ENCODE data around the gene PHRF1. TPM values are rescaled to one million over a fixed set of nuclear protein-coding genes. Genes with fewer than 3 reads are reported as not detected.
A peak's percentile ranks its signal among the peaks of the same experiment; 100 is the strongest.

The PHRF1 gene
- total and polyA plus RNA-seq, 2 donors (not counting 3 experiments of a cell fraction or from before 2014, with no cell fraction given), result 14.2 to 39.4 TPM

DNA sequence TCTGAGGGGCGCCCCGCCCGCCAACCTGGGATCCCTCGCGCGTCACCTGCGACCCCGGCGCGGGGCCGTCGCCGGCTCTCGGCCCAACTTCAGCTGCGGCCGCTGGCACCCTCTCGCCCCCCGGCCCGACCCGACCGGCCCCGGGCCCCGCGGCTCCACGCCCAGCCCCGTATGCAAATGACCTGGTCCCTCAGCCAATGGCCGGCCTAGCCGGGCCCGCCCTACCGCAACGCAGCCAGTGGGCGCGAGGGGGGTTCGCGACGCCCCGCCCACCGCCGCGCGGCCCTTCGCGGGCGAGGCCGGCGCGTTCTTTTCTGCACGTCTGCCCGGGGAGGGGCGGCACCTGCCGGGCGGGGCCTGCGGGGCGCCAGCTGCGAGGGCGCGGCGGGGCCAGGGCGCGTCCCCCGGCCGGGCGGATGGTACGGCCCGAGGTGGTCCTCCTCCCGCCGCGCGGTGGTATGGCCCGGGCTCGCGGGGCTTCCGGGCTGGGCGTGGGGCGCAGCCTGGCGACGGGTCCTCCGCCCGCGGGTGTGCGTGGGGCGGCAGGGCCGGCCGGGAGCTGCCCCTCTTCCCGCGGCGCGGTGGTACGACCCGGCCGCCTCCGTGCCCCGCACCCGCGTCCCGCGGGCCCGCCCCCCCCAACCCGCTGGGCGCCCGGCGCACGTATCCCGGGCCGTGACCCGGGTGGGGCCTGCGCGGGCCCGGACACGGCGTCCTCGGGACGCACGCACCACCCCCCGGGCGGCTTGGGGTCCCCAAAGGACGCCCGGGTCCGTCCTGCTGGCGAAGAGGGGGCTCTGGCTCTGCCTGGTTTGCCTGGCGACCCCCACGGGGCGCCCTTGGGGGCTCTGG, 7.7 kb upstream of the PHRF1 start:
- Histone ChIP-seq H3K36me3 (ENCODE audit: control insufficient read depth in 2 of 2, extremely low read depth in 1 of 2, insufficient read depth in 2 of 2, low read length in 2 of 2) (peaks cover 0 to 2% of the 10 kb centered on the region in 2 experiments), H3K27ac (ENCODE audit: insufficient read depth, low read depth, low read length) (peak overlapping the region; percentile 32), H3K4me1 (ENCODE audit: control insufficient read depth, extremely low read depth, insufficient read depth, low read length) (peaks cover 11% of the 10 kb centered on the region), H3K4me3 (replicated peaks in 1 of 3; ENCODE audit: insufficient read depth in 1 of 3, low read depth in 1 of 3, low read length in 3 of 3) (peak overlapping the region; percentile 53 to 62 (median 60)), H4K20me1 (replicated peaks; ENCODE audit: control insufficient read depth, extremely low read depth, insufficient read depth, low read length) (no peaks in the 10 kb centered on the region), H3K9me3 (replicated peaks; ENCODE audit: control insufficient read depth, insufficient read depth, low read length) (no peaks in the 10 kb centered on the region), H3K27me3 (ENCODE audit: control insufficient read depth in 2 of 2, insufficient read depth in 2 of 2, low read length in 2 of 2) (no peaks in the 10 kb centered on the region), H3K9ac (replicated peaks; ENCODE audit: extremely low read depth, insufficient read depth, low read length) (peak overlapping the region; percentile 71), H2AFZ (ENCODE audit: low read depth, low read length) (peak overlapping the region; percentile 85), H3K79me2 (ENCODE audit: control insufficient read depth, insufficient read depth, low read length) (no peaks in the 10 kb centered on the region), H3K9me1 (replicated peaks; ENCODE audit: control insufficient read depth, extremely low read depth, insufficient read depth, low read length) (no peaks in the 10 kb centered on the region), H3K4me2 (ENCODE audit: insufficient read depth, low read length) (peak overlapping the region; percentile 71)
- dilution Hi-C loops (cut with MboI; ENCODE audit: extremely low pct_ligation_motif_present, low sequenced_read_pairs), result no loop called here
- peak; percentile 92 for FAIRE-seq
- intact Hi-C loops (cut with micrococcal nuclease), result no loop called here
- TSS peak; percentile 52 for BruUV-seq (replicated peaks)
- TF ChIP-seq, protein P1, sequence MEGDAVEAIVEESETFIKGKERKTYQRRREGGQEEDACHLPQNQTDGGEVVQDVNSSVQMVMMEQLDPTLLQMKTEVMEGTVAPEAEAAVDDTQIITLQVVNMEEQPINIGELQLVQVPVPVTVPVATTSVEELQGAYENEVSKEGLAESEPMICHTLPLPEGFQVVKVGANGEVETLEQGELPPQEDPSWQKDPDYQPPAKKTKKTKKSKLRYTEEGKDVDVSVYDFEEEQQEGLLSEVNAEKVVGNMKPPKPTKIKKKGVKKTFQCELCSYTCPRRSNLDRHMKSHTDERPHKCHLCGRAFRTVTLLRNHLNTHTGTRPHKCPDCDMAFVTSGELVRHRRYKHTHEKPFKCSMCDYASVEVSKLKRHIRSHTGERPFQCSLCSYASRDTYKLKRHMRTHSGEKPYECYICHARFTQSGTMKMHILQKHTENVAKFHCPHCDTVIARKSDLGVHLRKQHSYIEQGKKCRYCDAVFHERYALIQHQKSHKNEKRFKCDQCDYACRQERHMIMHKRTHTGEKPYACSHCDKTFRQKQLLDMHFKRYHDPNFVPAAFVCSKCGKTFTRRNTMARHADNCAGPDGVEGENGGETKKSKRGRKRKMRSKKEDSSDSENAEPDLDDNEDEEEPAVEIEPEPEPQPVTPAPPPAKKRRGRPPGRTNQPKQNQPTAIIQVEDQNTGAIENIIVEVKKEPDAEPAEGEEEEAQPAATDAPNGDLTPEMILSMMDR (IDR thresholded peaks at IDR 0.05; ENCODE audit: extremely low read depth in 1 of 2, insufficient read depth in 1 of 2, low read depth in 1 of 2, low read length in 2 of 2), result no peak
- TF ChIP-seq, protein P2, sequence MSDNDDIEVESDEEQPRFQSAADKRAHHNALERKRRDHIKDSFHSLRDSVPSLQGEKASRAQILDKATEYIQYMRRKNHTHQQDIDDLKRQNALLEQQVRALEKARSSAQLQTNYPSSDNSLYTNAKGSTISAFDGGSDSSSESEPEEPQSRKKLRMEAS (IDR thresholded peaks at IDR 0.05; ENCODE audit: insufficient read depth, insufficient read length), result no peak
- TF ChIP-seq EZH2 (IDR thresholded peaks at IDR 0.05; ENCODE audit: borderline replicate concordance, low read depth, low read length, severe bottlenecking) (no peak), POLR2A (IDR thresholded peaks at IDR 0.05; ENCODE audit: low read depth, low read length) (peak; percentile 63), POLR2AphosphoS5 (IDR thresholded peaks at IDR 0.05; ENCODE audit: insufficient read depth, low read depth, low read length) (peak; percentile 92)
- peak; percentile 93 for DNase-seq (ENCODE audit: low read depth, low spot score)
- ChIA-PET CTCF (interaction anchor here (1.8 kb wide), 1 partner anchor 14 kb away, joined by 6 read pairs; no protein-coding TSS in a partner anchor), POLR2A (interaction anchor here (0.7 kb wide), 1 partner anchor 47 kb away, joined by 3 read pairs; no protein-coding TSS in a partner anchor)
